Thyroid gland (tissue), 4 donors: ENCODE data around the gene TEAD3.

ENCODE experiments used
- CTCF ChIP-seq, 6 experiments: fragments of 200-600 bp in 3 of 6; fragments of 450-650 bp in 3 of 6; sonication (generic) in 3 of 6; IDR thresholded peaks; one replicate each; pipeline ENCODE4 v1.5.1; 2016 to 2019; ENCODE audit warnings: antibody characterized with exemption in 6 of 6, mild to moderate bottlenecking in 2 of 6, inconsistent platforms in 1 of 6, moderate library complexity in 1 of 6
- POLR2A ChIP-seq, 2 donors: fragments of 450-650 bp; IDR thresholded peaks; one replicate each; pipeline ENCODE4 v1.6.1; 2017; ENCODE audit warnings: antibody characterized with exemption in 2 of 2, mild to moderate bottlenecking in 2 of 2, moderate library complexity in 1 of 2

DNA sequence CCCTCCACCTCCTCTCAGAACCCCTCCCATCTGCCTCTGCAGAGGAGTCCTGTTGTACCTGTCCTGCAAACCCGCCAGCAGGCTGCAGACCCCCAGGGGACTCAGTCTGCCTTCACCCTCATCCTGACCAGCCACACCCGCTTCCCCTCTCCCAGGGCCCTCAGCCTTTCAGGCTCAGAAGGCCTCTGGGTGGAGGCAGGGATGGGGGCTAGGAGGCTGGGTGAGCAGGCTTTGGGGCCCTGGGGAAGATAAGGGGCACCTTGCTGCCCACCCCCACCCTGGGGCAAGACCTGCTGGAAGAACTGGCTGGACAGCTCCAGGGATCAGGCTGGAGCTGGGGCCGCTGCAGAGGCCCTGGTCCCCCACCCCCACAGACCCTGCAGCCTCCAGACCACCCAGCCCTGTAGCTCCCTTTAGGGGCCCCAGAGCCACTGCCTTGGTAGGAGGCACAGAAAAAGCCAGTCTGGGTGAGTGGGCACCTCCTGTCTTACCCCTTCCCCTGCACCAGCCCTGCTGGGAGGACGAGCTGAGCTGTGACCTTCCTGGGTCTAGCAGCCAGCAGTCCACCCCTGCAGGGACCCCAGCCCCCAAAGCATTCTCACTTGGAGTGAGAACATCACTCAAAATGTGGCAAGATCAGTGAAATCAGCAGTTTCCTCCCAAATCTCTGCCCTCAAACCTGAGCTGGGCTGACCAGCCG lies 5.2 kb downstream of the TEAD3 start:
- TF ChIP-seq CTCF (IDR thresholded peaks at IDR 0.05) (no peak), POLR2A (IDR thresholded peaks at IDR 0.05) (no peak)
